H1 (cell line): ENCODE measurements around the gene PYCARD.

Experiments
- CTCF ChIP-seq, 3 experiments: IDR thresholded peaks; 1 replicate in 2 of 3; 2 replicates in 1 of 3; pipeline versions ENCODE4 v1.5.1 to v1.6.1; 2011; ENCODE audit warnings: low read length in 3 of 3, mild to moderate bottlenecking in 3 of 3, inconsistent platforms in 2 of 3, low read depth in 1 of 3, moderate library complexity in 1 of 3; ENCODE audit not compliant: insufficient read depth in 1 of 3; ENCODE audit errors: control extremely low read depth in 1 of 3
- HDAC6 ChIP-seq: IDR thresholded peaks from one replicate; pipeline ENCODE4 v1.7.1; 2012; ENCODE audit warnings: low read depth, mild to moderate bottlenecking, inconsistent platforms, low read length, moderate library complexity
- NRF1 ChIP-seq: IDR thresholded peaks from 2 replicates; pipeline ENCODE4 v1.6.1; 2011; ENCODE audit warnings: mild to moderate bottlenecking, low read depth, low read length, improper control_type of control experiment

GRCh38 chr16:31191697-31192428 lies 10.7 kb downstream of the PYCARD start:
- no peak for TF ChIP-seq HDAC6
- no peak for TF ChIP-seq NRF1
- TF ChIP-seq CTCF (IDR thresholded peaks at IDR 0.05; ENCODE audit: control extremely low read depth in 1 of 3, insufficient read depth in 1 of 3, low read depth in 1 of 3, low read length in 3 of 3) = no peak
